GM18861 (cell line): ENCODE measurements around the gene NRXN2.
"Not testable (repeated sequence)": the region's sequence is repeated elsewhere in the genome, so short reads cannot be mapped to it uniquely, and the experiment has no call there.

Experiments used
- ATAC-seq: cut with Tn5 transposase; IDR thresholded peaks from one replicate; pipeline ENCODE4 v1.9.1; 2021; ENCODE audit not compliant: unreplicated experiment

Gene NRXN2

DNA sequence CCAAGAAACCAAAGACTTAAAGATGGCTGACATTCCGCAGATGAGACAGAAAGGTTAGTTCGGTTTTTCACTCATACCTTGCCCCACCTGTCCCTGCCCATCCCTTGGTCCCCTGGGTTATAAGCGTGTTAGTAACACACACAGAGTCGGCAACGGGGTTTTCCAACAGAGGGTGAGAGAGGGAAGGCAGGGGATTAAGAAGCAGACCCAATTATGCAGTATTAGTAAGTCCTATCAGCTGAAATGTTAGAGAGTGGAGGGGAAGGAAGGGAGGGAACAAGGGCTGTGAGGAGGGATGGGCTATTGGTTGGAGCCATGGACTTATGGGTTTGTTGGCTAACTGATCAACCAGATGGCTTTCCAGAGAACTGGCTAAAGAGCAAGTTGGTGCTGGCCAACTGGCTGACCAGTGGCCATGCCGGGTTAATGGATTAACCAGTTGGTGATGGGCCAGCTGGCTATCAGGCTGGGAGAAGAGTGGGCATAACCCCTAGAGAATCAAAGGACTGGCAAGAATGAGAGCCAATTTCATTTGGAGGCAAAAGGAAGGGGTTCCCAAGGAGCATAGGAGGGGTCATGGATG is 45.5 kb downstream of the NRXN2 start:
- no peak for ATAC-seq

- no peak for ATAC-seq
These were observed 46.8 kb downstream of the NRXN2 start for GRCh38 chr11:64676261-64676615.

DNA sequence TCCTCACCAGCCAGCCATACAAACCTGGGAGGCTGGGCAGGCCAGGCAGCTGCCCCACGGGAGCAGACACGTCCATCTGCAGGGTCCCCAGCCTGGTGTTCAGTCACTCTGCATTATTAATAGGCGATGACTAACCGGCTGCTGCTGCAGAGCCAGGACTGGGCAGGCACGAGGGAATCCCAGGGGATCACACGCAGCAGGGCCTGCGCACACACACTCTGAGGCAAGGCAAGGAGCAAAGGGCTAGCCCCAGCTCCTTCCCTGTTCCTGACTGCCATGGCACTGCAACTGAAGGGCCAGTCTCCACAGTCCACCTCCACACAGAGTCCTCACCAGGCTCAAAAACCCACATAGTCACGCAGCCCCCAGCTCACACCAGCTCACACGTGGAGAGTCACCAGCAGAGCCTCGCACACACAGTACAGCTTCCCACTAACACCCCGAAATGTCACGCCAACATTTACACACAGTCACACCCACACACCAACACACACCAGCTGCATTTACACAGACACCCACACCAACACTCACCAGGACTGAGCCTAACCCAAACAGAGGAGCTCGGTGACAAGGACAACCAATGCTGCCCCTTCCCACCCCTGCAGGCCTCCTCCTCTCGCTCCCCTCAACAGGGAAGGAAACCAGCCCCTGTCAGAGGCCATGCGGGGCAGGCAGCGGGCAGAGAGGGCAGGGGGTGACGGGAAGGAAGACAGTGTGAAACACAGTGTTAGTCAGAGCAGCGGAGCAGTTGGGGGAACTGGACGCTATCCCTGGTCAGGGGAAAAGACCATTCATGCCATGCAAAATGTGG is 47.3 kb downstream of the NRXN2 start:
- peak; percentile 42 for ATAC-seq

GRCh38 chr11:64674774-64675173 is 48.2 kb downstream of the NRXN2 start:
- ATAC-seq, result peak; percentile 73

- ATAC-seq, result no peak
These were observed 49.7 kb downstream of the NRXN2 start for GRCh38 chr11:64673279-64673678.

- ATAC-seq, result no peak
These were observed 50.1 kb downstream of the NRXN2 start for GRCh38 chr11:64672875-64673274.

DNA sequence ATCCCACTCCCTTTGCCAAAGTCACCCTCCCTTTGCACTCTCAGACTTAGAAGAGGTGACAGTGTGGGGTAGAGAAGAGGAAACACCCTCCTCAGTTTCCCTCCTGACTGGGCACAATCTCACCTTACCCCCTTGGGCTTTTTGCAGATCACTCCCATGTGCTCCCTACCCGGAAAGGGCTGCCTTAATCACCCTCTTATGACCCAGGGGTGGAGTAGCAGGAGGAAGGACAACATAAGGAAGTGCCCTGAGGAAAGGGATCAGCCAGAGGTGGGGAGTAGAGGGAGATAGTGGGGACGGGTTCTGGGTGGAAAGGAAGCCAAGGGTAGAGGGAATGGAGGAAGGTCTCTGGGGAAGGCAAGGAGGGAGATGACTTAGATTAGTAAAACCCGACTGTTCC is 52.0 kb downstream of the NRXN2 start:
- ATAC-seq, result no peak

- ATAC-seq, result no peak
These were observed 55.7 kb downstream of the NRXN2 start for GRCh38 chr11:64667154-64667745.

GRCh38 chr11:64665411-64665821 is 57.6 kb downstream of the NRXN2 start:
- ATAC-seq, result no peak

DNA sequence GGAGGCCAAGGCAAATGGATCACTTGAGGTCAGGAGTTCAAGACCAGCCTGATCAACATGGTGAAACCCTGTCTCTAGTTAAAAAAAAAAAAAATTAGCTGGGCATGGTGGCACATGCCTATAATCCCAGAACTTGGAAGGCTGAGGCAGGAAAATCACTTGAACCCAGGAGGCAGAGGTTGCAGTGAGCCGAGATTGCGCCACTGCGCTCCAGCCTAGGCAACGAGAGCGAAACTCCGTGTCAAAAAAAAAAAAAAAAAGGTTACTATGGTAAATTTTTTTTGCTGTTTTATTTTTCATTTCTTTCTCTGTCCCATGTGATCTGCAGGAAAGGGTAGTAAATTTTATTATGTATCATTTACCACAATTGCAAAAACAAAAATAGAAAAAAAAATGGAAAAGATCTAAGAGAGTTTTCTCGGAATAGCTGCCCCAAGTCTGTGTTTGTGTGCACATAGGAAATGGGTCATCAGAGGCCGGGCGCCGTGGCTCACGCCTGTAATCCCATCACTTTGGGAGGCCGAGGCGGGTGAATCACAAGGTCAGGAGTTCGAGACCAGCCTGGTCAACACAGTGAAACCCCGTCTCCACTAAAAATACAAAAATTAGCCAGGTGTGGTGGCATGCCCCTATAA is 58.6 kb downstream of the NRXN2 start:
- not testable (repeated sequence) for ATAC-seq

DNA sequence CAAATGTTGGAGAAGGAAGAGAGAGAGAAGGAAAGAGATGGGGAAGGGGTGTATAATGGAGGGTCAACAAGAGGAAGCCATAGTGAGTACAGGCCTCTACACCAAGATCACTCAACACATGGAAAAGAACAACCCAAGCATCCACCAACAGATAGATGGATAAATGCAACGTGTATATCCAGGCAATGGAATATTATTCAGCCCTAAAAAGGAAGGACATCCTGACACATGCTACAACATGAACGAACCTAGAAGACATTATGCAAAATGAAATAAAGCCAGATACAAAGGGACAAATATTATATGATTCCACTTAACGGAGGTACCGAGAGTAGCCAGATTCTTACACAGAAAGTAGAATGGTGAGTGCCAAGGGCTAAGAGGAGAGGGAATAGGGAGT is 59.3 kb downstream of the NRXN2 start:
- ATAC-seq, result no peak

- ATAC-seq, result no peak
These were observed 61.4 kb downstream of the NRXN2 start for GRCh38 chr11:64661614-64662013.

- no peak for ATAC-seq
These were observed 61.9 kb downstream of the NRXN2 start for GRCh38 chr11:64661146-64661545.

GRCh38 chr11:64660706-64661105 is 62.3 kb downstream of the NRXN2 start:
- no peak for ATAC-seq

GRCh38 chr11:64660205-64660604 is 62.8 kb downstream of the NRXN2 start:
- no peak for ATAC-seq

- no peak for ATAC-seq
These were observed 63.4 kb downstream of the NRXN2 start for GRCh38 chr11:64659417-64660144.

DNA sequence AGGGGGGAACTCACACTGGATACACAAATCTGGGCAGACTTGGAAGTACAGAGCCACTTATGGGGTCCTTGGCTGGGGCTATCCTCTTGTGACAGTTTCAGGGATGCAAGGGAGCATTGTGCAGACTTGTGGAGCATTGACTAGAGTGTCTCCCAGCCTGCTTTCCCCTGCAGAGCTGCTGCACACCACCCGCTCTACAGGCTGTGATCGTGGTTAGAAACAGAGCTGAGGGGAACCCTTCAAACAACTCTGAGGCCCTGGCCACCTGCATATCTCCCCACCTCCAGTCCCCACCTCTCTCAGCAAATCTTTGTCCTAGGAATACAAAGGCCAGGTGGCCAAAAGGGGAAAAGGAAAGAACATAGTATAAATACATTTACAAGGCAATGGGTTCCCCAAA is 64.7 kb downstream of the NRXN2 start:
- no peak for ATAC-seq

DNA sequence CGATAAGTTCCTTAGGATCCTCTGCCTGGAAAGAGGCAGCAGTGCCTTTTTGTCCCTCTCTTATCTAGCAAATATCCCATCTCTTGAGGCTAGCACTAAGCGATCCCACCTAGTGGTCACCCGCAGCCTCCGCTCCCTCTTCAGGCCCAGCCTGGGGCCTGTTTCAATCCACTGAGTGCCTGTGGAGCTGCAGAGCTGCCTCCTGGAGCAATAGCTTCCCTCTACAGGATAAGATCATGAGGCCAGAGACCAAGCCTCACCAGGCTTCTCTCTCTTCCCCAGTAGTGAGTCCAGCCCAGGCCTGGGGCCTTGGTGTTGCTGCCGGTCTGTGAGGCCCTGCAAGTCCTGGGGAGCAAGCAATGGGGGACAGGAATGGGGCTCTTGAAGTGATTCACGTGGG is 66.1 kb downstream of the NRXN2 start:
- ATAC-seq, result no peak

GRCh38 chr11:64655941-64656601 is 66.9 kb downstream of the NRXN2 start:
- no peak for ATAC-seq

- no peak for ATAC-seq
These were observed 67.9 kb downstream of the NRXN2 start for GRCh38 chr11:64654958-64655541.
